MM.1S (cell line): ENCODE data around the gene ALDH3B2.

Source experiments
- EZH2 ChIP-seq: fragments of 300-600 bp; sonication (generic); optimal IDR thresholded peaks from 2 replicates; pipeline ENCODE3; 2017; ENCODE audit warnings: low read depth, mild to moderate bottlenecking, antibody characterized with exemption, low read length, mixed read lengths
- EZH2phosphoT487 ChIP-seq: fragments of 300-600 bp; sonication (generic); IDR thresholded peaks from 2 replicates; pipeline ENCODE4 v1.6.1; 2018; ENCODE audit warnings: antibody characterized with exemption, low read length
- TF ChIP-seq, protein P1 (sequence below): fragments of 300-600 bp; sonication (generic); IDR thresholded peaks from 2 replicates; pipeline ENCODE4 v1.5.1; 2016; ENCODE audit warnings: antibody characterized with exemption, low read length, mixed read lengths

DNA sequence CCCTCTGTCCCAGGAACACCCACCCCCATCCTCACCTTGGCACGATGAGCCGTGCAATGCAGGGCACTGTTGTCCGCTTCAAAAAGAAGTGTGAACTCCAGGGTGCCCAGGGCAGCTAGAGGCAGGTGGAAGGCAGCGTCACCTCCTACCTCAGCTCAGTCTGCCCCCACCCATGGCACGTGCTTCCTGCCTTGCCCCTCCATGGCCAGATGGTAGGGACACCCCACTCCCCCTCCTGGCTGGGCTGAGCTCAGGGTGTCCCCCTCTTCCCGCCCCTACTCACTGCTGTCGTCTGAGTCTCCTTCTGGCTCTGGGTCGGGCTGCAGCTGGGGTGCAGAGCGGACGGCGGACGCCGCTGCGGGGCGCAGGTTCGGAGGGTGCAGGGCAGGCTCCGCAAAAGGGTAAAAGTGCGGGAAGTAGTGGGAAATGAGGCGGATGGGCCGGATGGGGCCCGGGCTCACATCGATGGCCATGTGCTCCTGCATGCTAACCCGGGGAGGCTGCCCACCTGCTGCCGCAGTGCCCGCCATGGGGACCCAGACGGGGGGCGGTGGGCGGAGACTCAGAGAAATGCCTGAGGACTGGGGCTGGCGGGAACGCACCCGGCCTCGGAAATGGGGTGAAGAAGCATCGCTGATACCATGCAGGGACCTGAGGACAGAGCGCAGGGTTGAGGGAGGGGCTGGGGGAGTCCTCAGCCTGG is 58.5 kb downstream of the ALDH3B2 start:
- TF ChIP-seq, protein P1, sequence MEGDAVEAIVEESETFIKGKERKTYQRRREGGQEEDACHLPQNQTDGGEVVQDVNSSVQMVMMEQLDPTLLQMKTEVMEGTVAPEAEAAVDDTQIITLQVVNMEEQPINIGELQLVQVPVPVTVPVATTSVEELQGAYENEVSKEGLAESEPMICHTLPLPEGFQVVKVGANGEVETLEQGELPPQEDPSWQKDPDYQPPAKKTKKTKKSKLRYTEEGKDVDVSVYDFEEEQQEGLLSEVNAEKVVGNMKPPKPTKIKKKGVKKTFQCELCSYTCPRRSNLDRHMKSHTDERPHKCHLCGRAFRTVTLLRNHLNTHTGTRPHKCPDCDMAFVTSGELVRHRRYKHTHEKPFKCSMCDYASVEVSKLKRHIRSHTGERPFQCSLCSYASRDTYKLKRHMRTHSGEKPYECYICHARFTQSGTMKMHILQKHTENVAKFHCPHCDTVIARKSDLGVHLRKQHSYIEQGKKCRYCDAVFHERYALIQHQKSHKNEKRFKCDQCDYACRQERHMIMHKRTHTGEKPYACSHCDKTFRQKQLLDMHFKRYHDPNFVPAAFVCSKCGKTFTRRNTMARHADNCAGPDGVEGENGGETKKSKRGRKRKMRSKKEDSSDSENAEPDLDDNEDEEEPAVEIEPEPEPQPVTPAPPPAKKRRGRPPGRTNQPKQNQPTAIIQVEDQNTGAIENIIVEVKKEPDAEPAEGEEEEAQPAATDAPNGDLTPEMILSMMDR = no peak
- TF ChIP-seq EZH2phosphoT487 = no peak
- TF ChIP-seq EZH2 = no peak
